Choroid plexus epithelial cell (primary cell): Measurements from ENCODE around the gene GALP.

Source experiments
- DNase-seq: peaks from one replicate; pipeline ENCODE4 v3.0.0-alpha.2; 2010; ENCODE audit warnings: low read depth
- H3K4me3 ChIP-seq: 2 replicates; pipeline ENCODE4 v1.5.1; 2011; ENCODE audit warnings: low read depth, mild to moderate bottlenecking, control low read depth, low read length, moderate library complexity
- CTCF ChIP-seq: conservative IDR thresholded peaks from 2 replicates; pipeline ENCODE4 v1.5.1; 2011; ENCODE audit warnings: low read depth, mild to moderate bottlenecking, control low read depth, inconsistent platforms, low read length, moderate library complexity

The GALP gene

GRCh38 chr19:56142087-56142787 is 33.6 kb upstream of the GALP start:
- H3K4me3 ChIP-seq, result peak overlapping the region; percentile 70
- DNase-seq, result no peak
- TF ChIP-seq CTCF, result no peak

GRCh38 chr19:56142897-56143434 is 32.8 kb upstream of the GALP start:
- TF ChIP-seq CTCF, result no peak
- no peak for DNase-seq
- H3K4me3 ChIP-seq, result no peak overlapping the region

- TF ChIP-seq CTCF, result no peak
- no peak for DNase-seq
Observed at GRCh38 chr19:56144376-56144775, 31.4 kb upstream of the GALP start.

GRCh38 chr19:56144831-56145230 is 31.0 kb upstream of the GALP start:
- H3K4me3 ChIP-seq, result no peak overlapping the region
- no peak for TF ChIP-seq CTCF
- DNase-seq, result no peak

More at GRCh38 chr19:56144376-56144775, 31.4 kb upstream of the GALP start:
- H3K4me3 ChIP-seq, result no peak overlapping the region

GRCh38 chr19:56145698-56146097 is 30.1 kb upstream of the GALP start:
- no peak for DNase-seq
- TF ChIP-seq CTCF, result no peak

GRCh38 chr19:56146904-56147303 is 28.9 kb upstream of the GALP start:
- no peak overlapping the region for H3K4me3 ChIP-seq
- no peak for TF ChIP-seq CTCF
- no peak for DNase-seq

More at GRCh38 chr19:56145698-56146097, 30.1 kb upstream of the GALP start:
- no peak overlapping the region for H3K4me3 ChIP-seq

- DNase-seq, result no peak
- no peak overlapping the region for H3K4me3 ChIP-seq
- no peak for TF ChIP-seq CTCF
Observed at GRCh38 chr19:56147307-56147706, 28.5 kb upstream of the GALP start.
